ENCODE results near the gene USP9Y. TPM values are rescaled to one million over a fixed set of nuclear protein-coding genes. Genes with fewer than 3 reads are reported as not detected.

The USP9Y gene
- total RNA-seq, 2 experiments from 2014 or later, result 32.1 to 37.1 TPM

DNA sequence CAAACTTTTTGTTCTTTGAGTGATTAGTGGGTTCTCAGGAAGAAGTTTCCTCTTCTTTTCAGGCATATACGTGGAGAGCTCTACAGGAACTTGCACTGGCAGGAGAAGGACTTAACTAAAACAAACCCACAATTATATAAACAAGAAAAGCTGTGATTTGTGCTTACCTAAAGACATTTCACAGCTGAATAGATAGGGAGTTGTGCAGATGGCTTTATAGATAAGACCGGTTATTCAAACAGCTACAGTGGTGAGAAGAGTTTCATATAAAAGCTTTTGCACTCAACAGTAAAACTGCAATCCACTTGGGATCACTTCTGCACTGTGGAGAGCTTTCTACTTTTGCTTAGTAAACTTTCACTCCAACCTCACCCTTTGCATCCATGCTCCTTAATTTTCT is 197.6 kb downstream of the USP9Y start:
- H3K27ac ChIP-seq (ENCODE audit: low read depth in 1 of 2, low read length in 2 of 2), result no peak overlapping the region
- no peaks in the 10 kb centered on the region for H3K4me1 ChIP-seq (ENCODE audit: insufficient read depth, low read length)
- H3K9me3 Mint-ChIP-seq, result no peaks in the 10 kb centered on the region
- DNase-seq (no peak), ATAC-seq (ENCODE audit: poor library complexity) (no peak)
- H3K27me3 Mint-ChIP-seq, result peaks cover 9% of the 10 kb centered on the region
- no peak overlapping the region for H3K4me3 ChIP-seq (ENCODE audit: low read length)
- POLR2A ChIA-PET, result no interaction called here
- no peaks in the 10 kb centered on the region for H3K9me3 ChIP-seq (ENCODE audit: control insufficient read depth in 1 of 2, insufficient read depth in 1 of 2, low read length in 2 of 2)
- intact Hi-C loops (cut with DNase I, micrococcal nuclease), result no loop called here
- no peaks in the 10 kb centered on the region for H3K4me1 Mint-ChIP-seq (ENCODE audit: low read depth)
- TF ChIP-seq CTCF (IDR thresholded peaks at IDR 0.05), result no peak
- no peaks in the 10 kb centered on the region for H3K36me3 ChIP-seq (ENCODE audit: insufficient read depth, low read length)
- H3K36me3 Mint-ChIP-seq (ENCODE audit: low read depth), result no peaks in the 10 kb centered on the region
- no peaks in the 10 kb centered on the region for H3K27me3 ChIP-seq (ENCODE audit: control insufficient read depth in 1 of 2, insufficient read depth in 2 of 2, low read length in 2 of 2)
- H3K27ac Mint-ChIP-seq, result no peak overlapping the region
- CTCF ChIA-PET, result no interaction called here
- no peak overlapping the region for H3K4me3 Mint-ChIP-seq

DNA sequence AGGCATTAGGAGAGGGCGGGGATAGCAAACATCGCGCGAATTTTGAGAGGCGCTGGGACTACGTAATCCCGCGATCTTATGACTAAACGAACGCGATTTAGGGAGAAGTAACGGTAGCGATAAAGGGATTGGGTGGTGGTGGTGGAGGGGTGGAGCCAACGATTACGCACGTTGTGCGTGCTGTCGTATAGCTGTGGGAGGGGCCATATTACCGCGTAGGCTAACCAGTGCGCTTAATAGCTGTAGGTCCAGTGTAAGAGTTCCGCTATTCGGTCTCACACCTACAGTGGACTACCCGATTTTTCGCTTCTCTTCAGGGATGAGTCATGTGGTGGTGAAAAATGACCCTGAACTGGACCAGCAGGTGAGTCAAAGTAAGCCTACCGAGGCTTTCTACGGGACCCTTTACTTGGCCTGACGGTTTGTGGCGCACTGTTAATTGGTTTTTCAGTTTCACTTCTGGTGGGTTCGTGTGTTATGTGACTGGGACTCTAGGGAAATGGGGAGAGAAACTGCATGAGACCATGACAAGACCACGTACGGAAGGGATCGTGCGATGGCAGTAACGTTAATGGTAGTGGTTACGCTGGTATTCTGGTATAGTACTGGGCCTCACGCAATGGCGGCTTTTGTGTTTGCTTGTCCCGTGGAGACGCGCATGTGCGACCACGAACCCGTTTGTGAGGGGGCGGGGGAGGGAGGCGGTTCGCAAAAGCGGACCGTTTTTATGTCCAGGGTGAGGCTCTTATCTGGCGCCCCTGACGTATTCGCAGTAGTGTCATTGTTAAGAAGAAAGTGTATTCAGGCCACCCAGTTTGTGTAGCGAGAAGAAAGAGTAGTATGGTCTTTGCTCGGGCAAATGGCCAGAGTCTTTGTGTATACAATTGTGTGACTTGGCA is 203.8 kb downstream of the USP9Y start, which contains the start of gene DDX3Y:
Gene DDX3Y, plus strand, starts transcription at position 251 of the 899 bp plus-strand sequence. Its CDS starts 69 bp downstream, at position 320.
- DNase-seq (peak in 10 of 14 experiments; percentile 69 to 96 (median 80)), ATAC-seq (ENCODE audit: poor library complexity) (peak; percentile 91)
- Histone ChIP-seq H3K36me3 (ENCODE audit: insufficient read depth, low read length) (peaks cover 16% of the 10 kb centered on the region), H3K27me3 (ENCODE audit: control insufficient read depth in 1 of 2, insufficient read depth in 2 of 2, low read length in 2 of 2) (no peaks in the 10 kb centered on the region), H3K27ac (ENCODE audit: low read depth in 1 of 2, low read length in 2 of 2) (peak within 1 kb of the TSS; percentile 82 to 100), H3K4me3 (ENCODE audit: low read length) (peak within 1 kb of the TSS; percentile 99), H3K4me1 (ENCODE audit: insufficient read depth, low read length) (peaks cover 18% of the 10 kb centered on the region), H3K9me3 (ENCODE audit: control insufficient read depth in 1 of 2, insufficient read depth in 1 of 2, low read length in 2 of 2) (no peaks in the 10 kb centered on the region)
- Mint-ChIP-seq H3K27ac (peak within 1 kb of the TSS; percentile 100), H3K27me3 (peaks cover 4% of the 10 kb centered on the region), H3K9me3 (no peaks in the 10 kb centered on the region), H3K36me3 (ENCODE audit: low read depth) (peaks cover 55% of the 10 kb centered on the region), H3K4me1 (ENCODE audit: low read depth) (peaks cover 40% of the 10 kb centered on the region), H3K4me3 (peak within 1 kb of the TSS; percentile 100)
- intact Hi-C loops (cut with DNase I, micrococcal nuclease), result loop anchor here (1.0 to 10.0 kb wide), 8 partner anchors 8 to 800 kb away; partner anchors contain the start of genes TMSB4Y (in 2 of the 2) and UTY (in 1 of the 2)
- no peak for TF ChIP-seq CTCF (IDR thresholded peaks at IDR 0.05)
- ChIA-PET CTCF (no interaction called here), POLR2A (interaction anchor here (1.0 to 1.5 kb wide), 6 partner anchors 9 to 799 kb away, joined by 3 to 10 read pairs (median 4); partner anchors contain the start of genes TMSB4Y and UTY)

- Histone ChIP-seq H3K4me1 (ENCODE audit: insufficient read depth, low read length) (peaks cover 18% of the 10 kb centered on the region), H3K9me3 (ENCODE audit: control insufficient read depth in 1 of 2, insufficient read depth in 1 of 2, low read length in 2 of 2) (no peaks in the 10 kb centered on the region), H3K27ac (ENCODE audit: low read depth in 1 of 2, low read length in 2 of 2) (peak overlapping the region; percentile 82 to 100), H3K36me3 (ENCODE audit: insufficient read depth, low read length) (peaks cover 22% of the 10 kb centered on the region), H3K27me3 (ENCODE audit: control insufficient read depth in 1 of 2, insufficient read depth in 2 of 2, low read length in 2 of 2) (no peaks in the 10 kb centered on the region), H3K4me3 (ENCODE audit: low read length) (peak overlapping the region; percentile 99)
- ChIA-PET CTCF (no interaction called here), POLR2A (no interaction called here)
- Mint-ChIP-seq H3K36me3 (ENCODE audit: low read depth) (peaks cover 61% of the 10 kb centered on the region), H3K4me1 (ENCODE audit: low read depth) (peaks cover 47% of the 10 kb centered on the region), H3K9me3 (no peaks in the 10 kb centered on the region), H3K4me3 (peak overlapping the region; percentile 100), H3K27me3 (peaks cover 4% of the 10 kb centered on the region), H3K27ac (peak overlapping the region; percentile 100)
- peak in 10 of 14 experiments; percentile 29 to 88 (median 60) for DNase-seq
- intact Hi-C loops (cut with DNase I, micrococcal nuclease), result loop anchor here (1.0 to 10.0 kb wide), 7 partner anchors 8 to 799 kb away; partner anchors contain the start of genes TMSB4Y (in 2 of the 2) and UTY (in 1 of the 2)
- peak; percentile 46 for ATAC-seq (ENCODE audit: poor library complexity)
- TF ChIP-seq CTCF (IDR thresholded peaks at IDR 0.05), result no peak
Measured at GRCh38 chrY:12905517-12905872, 204.5 kb downstream of the USP9Y start.

Measured in CD4-positive, alpha-beta T cell (primary cell).